Esophagus squamous epithelium (tissue), 4 donors: ENCODE results near the gene FAM131B.

Experiments
- CTCF ChIP-seq, 6 experiments: fragments of 450-650 bp in 4 of 6; fragments of 200-600 bp in 2 of 6; sonication (generic) in 2 of 6; IDR thresholded peaks; one replicate each; pipeline ENCODE4 v1.5.1; 2016 to 2019; ENCODE audit warnings: antibody characterized with exemption in 6 of 6, mild to moderate bottlenecking in 4 of 6, moderate library complexity in 4 of 6
- POLR2A ChIP-seq, 4 donors: fragments of 450-650 bp; IDR thresholded peaks; one replicate each; pipeline ENCODE4 v1.6.1; 2017; ENCODE audit warnings: antibody characterized with exemption in 4 of 4, mild to moderate bottlenecking in 4 of 4, moderate library complexity in 3 of 4

- TF ChIP-seq POLR2A (IDR thresholded peaks at IDR 0.05) (no peak), CTCF (IDR thresholded peaks at IDR 0.05) (no peak)
Observed at GRCh38 chr7:143337216-143337615, 25.3 kb downstream of the FAM131B start.
